DND-41 (cell line): ENCODE measurements around the gene CCDC27.

Experiments
- CTCF ChIP-seq: IDR thresholded peaks from 2 replicates; pipeline ENCODE4 v1.5.1; 2012; ENCODE audit warnings: borderline replicate concordance, low read length, moderate library complexity, mild to moderate bottlenecking; ENCODE audit not compliant: poor library complexity, severe bottlenecking; ENCODE audit errors: extremely low read depth
- EZH2 ChIP-seq: IDR thresholded peaks from 3 replicates; pipeline ENCODE4 v1.6.1; 2012; ENCODE audit warnings: borderline replicate concordance, low read depth, mild to moderate bottlenecking, moderate library complexity, low read length, inconsistent platforms; ENCODE audit not compliant: severe bottlenecking

- TF ChIP-seq CTCF: no peak
- TF ChIP-seq EZH2: no peak
These were observed 46.8 kb upstream of the CCDC27 start for GRCh38 chr1:3705341-3705950.
